NCI-H2029 treated with DMSO at 0.1 percent for 48 hours (cell line): ENCODE measurements around the gene UBR3.

ENCODE experiments used
- DNase-seq: peaks from one replicate; lab custom pipeline; 2025; lab: John Stamatoyannopoulos, UW

Gene UBR3

DNA sequence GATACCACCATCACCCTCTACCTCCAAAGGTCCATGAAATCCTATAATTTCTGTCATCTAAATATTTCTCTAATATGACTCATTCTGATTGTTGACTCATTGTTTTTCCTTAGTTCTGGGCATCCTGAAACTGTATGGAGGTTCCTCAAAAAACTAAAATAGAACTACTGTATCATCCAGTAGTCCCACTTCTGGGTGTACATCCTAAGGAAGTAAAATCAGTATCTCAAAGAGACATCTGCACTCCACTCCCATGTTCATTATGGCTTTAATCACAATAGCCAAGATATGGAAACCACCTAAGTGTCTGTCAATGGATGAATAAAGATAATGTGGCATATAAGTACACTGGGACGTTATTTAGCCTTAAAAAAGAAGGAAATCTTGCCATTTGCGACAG lies 224.9 kb downstream of the UBR3 start:
- no peak for DNase-seq

DNA sequence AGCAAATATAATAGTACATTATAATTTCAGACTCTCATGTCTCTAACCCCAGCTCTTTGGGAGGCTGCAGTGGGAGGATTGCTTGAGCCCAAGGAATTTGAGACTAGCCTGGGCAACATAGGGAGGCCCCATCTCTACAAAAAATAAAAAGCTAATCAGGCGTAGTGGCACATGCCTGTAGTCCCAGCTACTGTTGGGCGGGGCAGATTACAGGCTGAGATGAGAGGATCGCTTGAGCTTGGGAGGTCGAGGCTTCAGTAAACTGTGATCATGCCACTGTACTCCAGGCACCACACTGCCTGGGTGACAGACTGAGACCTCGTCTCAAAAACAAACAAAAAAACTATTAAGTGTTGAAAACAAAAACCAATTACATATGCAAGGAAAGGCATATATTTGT lies 227.7 kb downstream of the UBR3 start:
- DNase-seq, result no peak

DNA sequence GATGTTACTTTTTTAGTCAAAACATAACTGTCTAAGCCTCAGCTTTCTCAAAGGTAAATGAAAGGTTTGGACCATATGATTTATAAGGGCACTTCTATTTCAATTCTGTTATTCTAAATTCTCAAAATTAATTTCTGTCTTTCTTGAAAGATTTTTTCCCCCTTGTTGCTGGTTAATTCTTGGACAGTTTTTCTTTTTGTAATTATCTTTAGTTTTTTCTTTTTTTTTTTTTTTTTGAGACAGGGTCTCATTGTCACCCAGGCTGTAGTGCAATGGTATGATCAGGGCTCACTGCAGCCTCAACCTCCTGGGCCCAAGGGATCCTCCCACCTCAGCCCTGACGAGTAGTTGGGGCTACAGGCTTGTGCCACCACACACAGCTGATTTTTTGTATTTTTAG lies 229.6 kb downstream of the UBR3 start:
- DNase-seq, result no peak

DNA sequence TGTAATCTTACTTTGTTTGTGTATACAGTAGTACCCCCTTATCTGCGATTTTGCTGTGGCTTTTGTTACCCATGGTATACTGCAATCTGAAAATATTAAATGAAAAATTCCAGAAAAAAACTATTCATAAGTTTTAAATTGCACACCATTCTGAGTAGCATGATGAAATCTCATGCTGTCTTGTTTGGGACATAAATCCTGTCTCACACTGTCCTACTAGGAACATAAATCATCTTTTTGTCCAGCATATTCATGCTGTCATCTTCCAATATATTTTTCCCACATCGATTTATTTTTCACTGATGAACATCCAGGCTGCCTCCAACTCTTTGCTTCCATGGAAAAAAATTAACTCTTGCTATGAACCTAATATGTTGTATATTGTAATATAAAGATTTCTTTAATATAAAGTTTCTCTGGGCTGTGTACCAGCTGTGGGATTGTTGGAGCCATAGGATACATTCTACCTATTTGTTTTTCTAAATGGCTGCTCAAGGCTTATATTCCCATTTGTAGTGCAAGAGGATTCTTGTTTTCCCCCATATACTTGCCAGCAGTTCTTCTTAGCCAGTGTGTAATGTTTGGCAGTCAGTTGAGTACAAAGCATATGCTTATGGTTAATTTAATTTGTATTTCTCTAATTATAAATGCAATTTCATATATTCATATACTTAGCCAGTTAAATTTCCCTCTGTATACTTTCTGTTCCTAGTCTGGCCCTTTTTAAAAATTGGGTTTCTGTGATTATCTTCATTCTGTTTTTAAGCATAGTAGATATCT lies 236.4 kb downstream of the UBR3 start:
- DNase-seq, result no peak

DNA sequence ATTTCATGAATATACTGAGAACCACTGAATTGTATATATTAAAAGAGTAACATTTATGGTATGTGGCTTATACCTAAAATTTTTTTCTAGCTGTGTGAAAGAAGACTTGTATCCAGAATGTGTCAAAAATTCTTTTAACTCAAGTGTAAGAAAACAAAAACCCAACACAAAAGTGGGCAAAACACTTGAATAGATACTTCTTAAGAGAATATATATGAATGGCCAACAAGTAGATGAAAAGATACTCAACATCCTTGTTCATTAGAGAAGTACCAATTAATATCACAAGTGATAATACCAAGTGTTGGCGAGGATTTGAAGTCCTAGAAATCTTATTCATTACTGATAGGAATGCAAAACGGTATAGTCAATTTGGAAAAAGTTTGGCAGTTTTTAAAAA lies 243.5 kb downstream of the UBR3 start:
- no peak for DNase-seq

DNA sequence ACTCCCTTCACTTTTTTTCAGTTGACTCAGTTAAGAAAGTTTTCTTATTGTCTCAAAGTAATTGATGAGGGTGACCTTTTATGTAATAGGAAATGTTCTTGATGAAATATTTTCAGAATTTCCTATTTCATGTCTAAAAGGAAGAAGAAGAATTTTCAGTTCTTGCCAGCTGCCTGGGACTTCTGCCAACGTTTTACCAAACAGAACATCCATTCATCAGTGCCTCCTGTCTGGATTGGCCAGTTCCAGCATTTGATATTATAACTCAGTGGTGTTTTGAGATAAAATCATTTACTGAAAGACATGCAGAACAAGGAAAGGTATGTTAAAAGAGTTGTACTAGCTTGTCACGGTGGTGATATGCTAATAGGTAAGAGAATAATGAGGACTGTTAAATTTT lies 246.0 kb downstream of the UBR3 start:
- DNase-seq, result peak; percentile 19

DNA sequence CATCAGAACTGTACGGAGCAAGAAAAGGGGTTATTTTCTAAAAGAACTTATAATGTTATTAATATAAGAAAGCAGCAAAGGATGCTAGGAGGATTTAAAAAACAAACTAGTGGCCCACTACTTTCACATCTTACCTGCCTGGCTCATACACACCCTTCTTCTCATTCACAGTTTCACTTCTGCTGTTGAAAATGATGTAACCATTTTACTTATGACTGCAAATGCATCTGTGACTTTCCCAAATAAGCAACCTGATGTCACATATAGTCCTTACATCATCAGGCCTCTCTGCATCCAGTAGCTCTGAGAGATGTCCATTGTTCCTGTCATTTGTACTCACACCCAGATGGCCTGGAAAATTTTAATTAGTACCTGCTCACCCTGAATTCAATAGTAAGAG lies 248.9 kb downstream of the UBR3 start:
- no peak for DNase-seq

DNA sequence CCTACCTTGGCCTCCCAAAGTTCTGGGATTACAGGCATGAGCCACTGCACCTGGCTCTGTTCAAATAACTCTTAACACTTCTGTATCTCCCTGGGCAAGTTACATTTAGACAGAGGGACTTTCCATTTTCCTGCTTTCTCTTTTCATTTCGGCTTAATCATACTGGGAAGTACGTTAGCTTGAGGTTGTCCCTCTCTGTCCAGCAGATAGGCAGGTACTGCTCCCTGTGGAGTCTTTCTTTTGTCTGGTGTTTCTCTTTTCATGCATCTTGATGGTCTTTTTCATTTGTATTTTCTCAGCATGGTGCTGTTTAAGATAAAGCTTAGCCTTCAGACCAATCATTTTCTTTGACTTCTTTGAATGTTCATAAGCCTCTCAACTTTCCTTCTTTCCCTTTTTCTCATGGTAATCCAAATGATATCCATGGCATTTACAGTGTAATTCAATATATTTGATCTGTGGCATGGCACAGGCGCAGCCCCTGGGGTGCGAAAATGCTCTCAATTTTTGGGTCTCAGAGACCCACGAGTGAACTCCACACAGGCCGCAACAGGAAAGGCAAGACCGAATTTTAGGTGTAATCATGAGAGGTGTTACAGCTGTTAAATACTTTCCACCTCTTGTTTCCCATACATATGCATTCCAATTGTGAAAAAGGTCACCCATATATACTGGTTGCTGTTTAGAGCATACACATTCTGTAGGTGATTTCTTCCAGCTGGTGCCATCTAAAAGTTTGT lies 250.7 kb downstream of the UBR3 start:
- no peak for DNase-seq

DNA sequence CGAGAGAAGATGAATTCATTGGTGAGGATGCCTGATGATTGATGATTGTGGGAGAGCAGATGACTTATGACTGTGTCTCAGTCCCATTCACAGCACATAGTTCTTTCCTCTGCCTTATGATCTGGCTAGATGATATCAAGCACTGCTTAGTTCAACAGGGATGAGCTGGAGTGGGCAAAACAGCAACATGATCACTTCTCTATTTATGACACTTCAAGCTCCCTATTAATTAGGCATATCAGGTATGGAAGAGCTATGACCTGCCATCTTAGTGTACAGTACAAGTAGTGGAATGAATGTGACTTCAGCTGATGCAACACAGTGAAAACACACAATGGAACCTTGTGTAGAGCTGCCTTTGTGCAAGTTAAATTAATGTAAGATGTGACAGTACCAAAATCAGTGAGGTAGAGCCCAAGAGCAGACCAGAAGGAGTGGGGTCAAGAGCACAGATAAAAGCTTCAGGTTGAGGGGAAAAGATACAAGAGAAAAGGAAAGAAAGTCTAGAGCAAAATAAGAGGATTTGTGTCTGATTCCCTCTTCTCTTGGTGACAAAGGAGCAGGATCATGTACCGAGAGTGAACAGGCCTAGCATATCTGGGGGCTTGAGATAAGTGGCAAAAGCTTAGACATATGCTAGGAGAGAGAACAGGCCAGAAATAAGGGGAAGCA lies 257.7 kb downstream of the UBR3 start:
- no peak for DNase-seq

DNA sequence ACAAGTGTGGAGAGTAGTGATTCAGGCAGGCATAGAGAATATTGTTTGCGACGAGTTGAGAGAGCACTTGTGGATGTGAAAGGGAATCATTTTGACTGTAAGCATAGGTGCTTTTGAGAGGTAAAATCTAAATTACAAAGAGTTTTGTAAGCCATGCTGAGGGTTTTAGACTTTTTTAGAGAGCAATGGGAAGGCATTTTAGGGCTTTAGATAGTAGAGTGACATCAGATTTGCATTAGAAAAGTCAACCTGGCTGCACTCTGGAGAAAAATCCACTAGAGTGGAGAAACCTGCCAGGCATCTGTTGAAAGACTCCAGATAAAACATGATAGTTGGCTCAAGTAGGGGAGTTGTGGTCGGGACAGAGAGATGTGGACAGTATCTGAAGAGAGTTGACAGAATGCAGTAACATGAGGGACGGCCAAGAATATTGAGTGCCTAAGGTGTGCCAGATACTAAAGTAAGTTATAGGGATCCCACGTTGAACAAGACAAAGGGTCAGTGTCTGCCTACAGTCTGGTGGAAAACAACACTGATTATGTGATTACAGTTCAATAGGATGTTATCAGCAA lies 258.9 kb downstream of the UBR3 start:
- no peak for DNase-seq

DNA sequence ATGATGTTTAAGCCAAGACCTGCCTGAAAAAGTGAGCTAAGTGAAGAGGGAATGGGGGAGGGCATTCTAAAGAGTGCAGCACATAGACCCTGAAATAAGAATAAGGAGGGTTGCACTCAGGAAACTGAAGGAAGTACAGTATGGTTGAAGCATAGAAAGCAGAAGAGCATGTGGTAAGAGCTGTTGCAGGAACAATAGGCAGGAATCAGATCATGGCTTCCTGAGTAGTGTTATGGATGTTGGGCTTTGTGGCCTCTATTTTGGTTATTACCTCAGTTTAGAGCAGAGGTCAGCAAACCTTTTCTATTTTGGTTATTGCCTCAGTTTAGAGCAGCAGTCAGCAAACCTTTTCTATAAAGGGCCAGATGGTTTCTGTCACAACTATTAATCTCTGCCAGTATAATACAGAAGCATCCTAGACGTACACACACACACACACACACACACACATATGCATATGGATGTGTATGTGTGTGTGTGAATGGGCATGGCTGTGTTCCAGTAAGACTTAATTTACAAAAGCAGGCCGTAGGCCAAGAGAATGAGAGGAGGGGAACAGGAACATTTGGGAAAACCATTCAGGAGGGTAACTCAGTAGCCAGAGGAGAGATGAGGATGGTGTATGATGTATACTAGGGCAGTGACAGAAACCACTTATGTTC lies 259.6 kb downstream of the UBR3 start:
- DNase-seq, result no peak

DNA sequence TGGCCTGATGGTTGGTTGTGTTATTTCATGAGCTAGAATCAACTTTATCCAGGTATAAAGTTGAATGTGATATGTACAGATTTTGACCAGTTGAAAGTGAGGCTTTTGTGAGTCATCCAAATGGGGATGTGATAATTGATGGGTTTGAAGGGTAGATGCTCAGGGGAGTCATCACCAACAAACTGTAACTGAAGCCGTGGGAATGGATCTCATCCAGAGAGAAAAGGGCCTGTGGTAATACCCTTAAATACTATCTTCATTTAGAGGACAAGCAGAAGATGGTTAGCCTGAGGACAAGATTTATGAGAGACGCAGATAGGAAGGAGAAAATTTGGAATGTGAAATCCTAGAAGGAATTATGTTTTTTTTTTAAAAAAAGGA lies 260.1 kb downstream of the UBR3 start:
- no peak for DNase-seq

DNA sequence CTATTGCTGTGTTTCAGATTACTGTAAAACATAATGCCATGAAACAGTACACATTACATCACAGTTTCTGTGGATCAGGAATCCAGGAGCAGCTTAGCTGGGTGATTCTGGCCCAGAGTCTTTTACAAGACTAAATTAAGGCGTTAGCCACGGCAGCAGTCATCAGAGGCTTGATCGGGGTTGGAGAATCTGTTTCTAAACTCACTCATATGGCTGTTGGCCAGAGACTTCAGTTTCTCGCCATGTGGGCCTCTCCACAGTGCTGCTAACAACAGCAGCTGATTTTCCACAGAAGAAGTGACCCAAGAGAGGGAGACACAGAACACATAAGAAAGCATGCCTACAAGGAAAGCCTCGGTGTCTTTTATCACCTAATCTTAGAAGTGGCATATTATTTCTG lies 261.5 kb downstream of the UBR3 start:
- no peak for DNase-seq

DNA sequence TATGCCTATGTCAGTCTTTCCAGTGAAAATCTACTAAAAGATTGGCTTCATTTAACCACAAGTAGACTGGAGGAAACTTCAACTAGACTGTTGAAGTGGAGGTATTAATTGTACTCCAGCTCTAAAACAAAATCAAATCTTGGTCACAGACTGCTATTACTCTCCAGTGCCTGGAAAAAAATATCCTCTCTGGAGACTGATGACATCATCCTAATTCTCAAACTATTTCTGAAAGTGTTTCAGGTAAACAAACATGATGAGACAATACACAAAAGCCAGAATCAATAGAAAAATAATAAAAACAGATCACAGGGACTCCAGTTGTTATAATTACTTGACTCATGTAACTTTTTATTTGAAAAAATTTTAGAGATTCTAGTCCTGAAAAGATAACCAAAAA lies 263.0 kb downstream of the UBR3 start:
- no peak for DNase-seq

DNA sequence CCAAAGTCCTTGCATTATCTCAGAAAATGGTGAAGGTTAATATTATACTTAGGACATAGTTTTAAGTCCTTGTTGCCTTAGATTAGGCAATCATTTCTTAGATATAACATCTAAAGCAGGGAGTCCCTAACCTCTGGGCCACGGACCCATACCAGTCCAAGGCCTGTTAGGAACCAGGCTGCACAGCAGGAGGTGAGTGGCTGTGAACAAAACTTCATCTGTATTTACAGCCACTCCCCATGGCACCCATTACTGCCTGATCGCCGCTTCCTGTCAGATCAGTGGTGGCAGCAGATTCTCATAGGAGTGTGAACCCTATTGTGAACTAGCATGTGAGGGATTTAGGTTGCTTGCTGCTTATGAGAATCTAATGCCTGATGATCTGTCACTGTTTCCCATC lies 264.2 kb downstream of the UBR3 start:
- no peak for DNase-seq

DNA sequence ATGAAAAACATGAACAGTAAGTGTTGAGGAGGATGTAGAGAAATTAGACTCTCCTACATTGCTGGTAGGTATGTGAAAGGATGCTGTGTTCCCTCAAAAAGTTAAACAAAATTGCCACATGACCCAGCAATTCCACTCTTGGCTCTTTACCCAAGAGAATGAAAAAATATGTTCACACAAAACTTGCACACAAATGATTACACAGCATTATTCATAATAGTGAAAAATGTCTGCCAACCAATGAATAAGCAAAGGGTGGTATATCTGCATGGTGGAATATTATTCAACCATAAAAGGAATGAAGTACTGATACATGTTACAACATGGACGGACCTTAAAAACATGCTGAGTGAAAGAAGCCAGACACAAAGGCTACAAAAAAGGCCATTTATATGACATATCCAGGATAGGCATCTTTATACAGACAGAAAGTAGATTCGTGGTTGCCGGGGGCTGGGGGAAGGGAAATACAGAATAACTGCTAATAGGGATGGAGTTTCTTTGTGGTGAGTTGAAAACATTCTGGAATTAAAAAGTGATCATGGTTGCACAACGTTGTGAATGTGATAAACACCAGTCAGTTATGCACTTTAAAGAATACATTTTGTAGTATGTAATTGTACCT lies 265.3 kb downstream of the UBR3 start:
- no peak for DNase-seq

DNA sequence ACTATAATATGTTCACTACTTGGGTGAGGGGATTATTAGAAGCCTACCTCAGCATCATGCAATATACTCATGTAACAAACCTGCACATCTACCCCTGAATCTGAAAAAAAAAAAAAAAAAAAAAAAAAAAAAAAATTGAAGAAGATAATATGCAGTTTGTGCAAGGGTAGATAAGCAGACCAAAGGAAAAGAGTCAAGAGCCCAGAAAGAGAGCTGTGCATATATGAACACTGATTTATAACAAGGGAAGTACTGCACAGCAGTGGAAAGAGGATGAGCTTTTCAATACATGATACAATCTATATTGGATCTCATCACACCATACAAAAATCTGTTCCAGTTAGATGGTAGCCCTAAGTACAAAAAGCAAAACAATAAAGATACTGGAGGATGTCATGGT lies 268.1 kb downstream of the UBR3 start:
- no peak for DNase-seq

DNA sequence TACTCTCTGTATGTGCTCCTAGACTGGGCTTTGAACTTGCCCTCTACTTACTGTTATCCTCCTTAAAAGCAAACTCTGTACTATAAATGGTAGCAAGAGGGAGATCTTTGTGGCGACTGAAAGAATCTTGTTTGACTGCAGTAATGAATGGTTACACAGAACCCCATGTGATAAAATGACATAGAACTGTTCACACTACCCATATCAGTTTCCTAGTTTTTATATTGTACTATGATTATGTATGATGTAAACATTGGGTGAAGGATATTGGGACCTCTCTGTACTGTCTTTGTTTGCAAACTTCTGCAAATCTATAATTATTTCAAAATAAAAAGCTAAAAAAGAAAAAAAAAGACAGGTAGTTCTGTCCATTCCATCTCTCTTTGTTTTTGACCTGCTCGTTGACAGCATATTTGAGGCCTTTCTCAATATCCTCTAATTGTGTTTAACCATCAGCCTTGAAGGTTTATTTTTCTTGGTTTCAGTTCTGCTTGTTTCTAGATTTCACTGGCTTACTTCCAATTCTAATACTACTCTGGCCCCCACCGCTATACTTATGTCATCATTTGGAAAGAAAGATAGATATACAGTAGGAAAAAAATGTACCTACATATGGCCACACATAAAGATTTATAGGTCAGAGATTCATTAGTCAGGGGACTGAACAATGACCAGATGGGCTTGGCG lies 271.5 kb downstream of the UBR3 start:
- DNase-seq, result no peak

DNA sequence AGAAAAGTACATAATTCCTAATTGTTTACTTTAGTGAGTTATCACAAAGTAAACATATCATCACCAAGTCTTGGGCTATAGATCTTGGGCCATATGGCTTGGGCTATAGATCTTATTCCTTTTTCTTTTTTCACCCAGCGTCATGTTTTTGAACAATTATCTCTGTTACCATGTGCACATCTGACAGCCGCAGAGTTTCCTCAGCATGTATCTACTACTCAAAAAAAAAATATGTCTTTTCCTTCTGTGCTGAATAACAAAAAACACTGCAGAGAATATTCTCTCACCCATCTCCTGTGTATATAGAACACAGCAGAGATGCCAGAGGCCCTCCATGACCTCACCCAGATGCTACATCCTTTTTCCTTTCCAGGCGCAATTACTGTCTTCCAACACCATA lies 274.5 kb downstream of the UBR3 start:
- DNase-seq, result no peak

DNA sequence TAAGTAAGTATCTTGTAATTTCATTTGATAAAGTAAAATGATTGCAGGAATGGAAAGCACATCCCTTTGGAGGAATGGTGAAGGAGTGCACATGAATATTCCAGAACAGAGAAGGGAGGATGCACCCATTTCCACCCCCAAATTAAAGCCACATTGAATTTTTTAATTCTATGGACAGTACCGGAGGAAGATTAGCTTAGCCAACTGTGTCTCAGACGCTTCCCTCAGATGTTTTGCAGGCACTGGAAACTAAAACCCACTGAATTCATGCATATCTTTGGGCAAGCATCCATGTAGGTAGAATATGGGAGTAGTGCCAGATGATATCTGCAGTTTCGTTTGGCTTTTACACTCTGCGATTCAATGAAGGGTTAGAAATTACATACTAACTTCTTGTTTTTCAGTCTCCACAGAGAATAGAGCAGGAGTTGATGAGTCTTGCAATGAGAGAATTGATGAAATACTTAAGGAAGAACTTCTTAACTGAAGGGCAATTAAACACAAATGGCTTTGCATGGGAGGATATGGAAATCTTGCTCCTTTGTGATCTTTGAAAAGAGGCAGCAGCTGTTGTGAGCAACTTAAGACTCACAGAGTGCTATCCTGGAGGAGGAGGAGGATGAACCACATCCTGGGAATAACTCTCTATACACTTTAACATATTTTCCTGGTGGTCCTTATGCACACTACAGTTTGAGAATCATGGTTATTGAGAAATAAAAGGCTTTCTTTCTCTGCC lies 279.0 kb downstream of the UBR3 start:
- DNase-seq, result no peak
